GM12891 (cell line): ENCODE results near the gene KCNJ14.

Experiments used
- PAX5 ChIP-seq: IDR thresholded peaks from 2 replicates; pipeline ENCODE4 v1.6.1; 2011; ENCODE audit warnings: low read length, moderate library complexity, mild to moderate bottlenecking; ENCODE audit not compliant: insufficient read depth, severe bottlenecking
- POLR2A ChIP-seq: IDR thresholded peaks from 2 replicates; pipeline ENCODE4 v1.6.1; 2011; ENCODE audit warnings: low read depth, low read length, control low read depth
- POLR2AphosphoS5 ChIP-seq: IDR thresholded peaks from 2 replicates; pipeline ENCODE4 v1.6.1; 2011; ENCODE audit warnings: low read depth, low read length, control low read depth
- POU2F2 ChIP-seq: IDR thresholded peaks from 2 replicates; pipeline ENCODE4 v1.6.1; 2011; ENCODE audit warnings: low read depth, mild to moderate bottlenecking, control low read depth, low read length, moderate library complexity
- SPI1 ChIP-seq: IDR thresholded peaks from 2 replicates; pipeline ENCODE4 v1.6.1; 2011; ENCODE audit warnings: low read depth, low read length, control low read depth
- TAF1 ChIP-seq: IDR thresholded peaks from 2 replicates; pipeline ENCODE4 v1.6.1; 2011; ENCODE audit warnings: low read depth, low read length, control low read depth

DNA sequence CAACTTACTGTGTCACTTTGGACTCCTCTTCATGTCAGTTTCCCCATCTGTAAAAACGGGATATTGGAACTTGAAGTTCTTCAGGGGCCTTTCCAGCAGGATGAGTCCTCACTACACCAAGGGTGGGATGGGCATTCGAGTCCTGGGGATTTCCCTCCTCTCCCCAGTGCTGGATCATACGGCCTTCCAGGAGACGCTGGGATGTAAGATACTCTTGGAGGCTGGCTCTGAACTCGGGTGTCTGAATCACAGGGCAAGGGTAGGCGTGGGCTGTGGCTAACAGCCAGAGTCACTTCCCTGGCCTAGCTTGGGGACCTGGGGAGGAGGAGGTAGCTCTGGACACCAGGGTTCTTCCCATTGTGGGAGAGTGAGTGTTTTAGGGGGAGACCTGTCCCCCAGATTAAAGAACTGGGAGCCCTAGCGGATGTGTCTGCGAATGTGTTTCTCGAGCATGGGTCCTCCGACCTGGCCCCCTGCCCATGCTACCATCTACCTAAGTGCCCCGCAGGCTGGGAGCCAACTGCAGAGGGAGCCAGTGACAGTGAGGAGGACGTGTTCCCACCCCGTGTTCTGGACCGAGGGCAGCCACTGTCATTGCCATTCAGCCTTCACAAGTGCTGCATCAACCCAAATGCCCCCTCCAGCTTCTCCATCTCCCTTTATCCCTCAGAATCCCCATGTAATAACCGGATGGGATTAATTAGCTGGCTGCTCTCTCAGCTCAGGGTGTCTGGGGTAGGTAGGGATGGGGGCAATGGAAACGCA, 11.4 kb downstream of the KCNJ14 start:
- TF ChIP-seq POLR2A (no peak), POLR2AphosphoS5 (no peak), TAF1 (no peak), SPI1 (no peak), PAX5 (no peak), POU2F2 (no peak)
